SHP77 treated with DMSO at 0.1 percent for 48 hours (cell line): ENCODE measurements around the gene SSMEM1.
A peak's percentile ranks its signal among the peaks of the same experiment; 100 is the strongest.
"Not testable (repeated sequence)": the region's sequence is repeated elsewhere in the genome, so short reads cannot be mapped to it uniquely, and the experiment has no call there.

Experiments used
- DNase-seq: peaks from one replicate; lab custom pipeline; 2025; lab: John Stamatoyannopoulos, UW

The SSMEM1 gene, protein sequence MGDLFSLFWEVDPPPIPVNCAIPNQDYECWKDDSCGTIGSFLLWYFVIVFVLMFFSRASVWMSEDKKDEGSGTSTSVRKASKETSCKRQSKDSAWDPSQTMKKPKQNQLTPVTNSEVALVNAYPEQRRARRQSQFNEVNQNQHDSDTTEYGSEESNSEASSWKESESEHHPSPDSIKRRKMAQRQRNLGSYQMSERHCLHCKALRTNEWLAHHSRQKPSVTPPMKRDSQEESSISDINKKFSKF

GRCh38 chr7:130207642-130208041 lies at the start of gene SSMEM1:
Gene SSMEM1, plus strand, starts transcription at chr7:130207860. Its CDS starts 51 bp downstream, at chr7:130207911.
- DNase-seq = no peak

DNA sequence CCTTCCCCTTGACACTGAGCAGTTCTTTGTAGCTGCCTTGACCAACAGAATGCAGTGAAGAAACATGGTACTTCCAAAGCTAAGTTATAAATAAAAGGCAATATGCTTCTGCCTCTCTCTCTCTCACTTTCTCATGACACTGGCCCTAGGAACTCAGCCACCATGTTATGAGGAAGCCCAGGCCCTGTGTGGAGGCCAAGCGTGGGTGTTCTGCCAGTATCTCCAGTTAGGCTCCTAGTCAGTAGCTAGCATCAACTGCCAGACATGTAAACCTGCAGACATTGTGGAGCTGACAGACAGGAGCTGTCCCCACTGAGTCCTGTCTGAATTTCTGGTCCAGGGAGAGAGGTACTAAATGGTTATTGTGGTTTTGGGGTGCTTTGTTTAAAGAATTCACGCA lies 47.6 kb upstream of the SSMEM1 start:
- DNase-seq = no peak

DNA sequence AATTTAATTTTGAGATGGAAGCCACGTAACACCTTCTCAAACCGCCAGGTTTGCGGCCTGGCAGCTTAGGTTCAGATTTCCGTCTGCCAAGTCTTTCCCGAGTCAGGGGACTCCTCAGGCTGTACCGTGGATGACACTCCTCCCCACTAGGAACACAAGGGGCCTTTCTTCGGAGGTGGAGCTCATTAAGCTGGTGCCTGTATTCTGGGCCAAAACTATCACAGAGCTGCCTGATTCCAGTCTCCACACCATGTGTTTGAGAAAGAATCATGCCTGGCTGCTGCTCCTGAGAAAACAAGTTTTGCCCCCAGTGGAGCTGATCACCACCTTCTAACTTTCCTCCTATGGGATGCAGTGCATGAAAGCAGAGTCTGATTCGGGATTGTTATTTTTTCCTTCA lies 47.2 kb upstream of the SSMEM1 start:
- DNase-seq = no peak

DNA sequence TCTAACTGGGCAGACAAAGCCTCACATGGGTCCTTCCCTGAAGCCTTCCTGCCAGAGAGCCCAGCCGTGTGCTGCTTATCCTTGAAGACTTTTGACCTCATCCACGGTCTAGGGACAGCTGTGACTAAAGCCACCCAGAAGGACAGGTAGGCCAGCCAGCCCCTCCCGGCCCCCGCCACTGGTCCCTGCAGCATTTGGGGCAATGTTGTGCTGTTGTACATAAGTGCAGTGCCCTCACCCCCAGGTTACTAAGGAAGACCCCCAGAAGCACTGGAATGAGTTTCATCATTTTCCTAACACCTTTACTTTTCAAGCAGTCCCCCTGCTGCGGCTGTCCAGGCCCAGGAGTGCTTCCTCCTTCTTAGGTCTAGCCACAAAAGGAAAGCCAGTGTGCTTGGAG lies 45.5 kb upstream of the SSMEM1 start:
- no peak for DNase-seq

- no peak for DNase-seq
Observed at GRCh38 chr7:130174237-130174959, 33.3 kb upstream of the SSMEM1 start.

- no peak for DNase-seq
Observed at GRCh38 chr7:130178251-130178650, 29.4 kb upstream of the SSMEM1 start.

GRCh38 chr7:130179631-130180030 lies 28.0 kb upstream of the SSMEM1 start:
- DNase-seq = no peak

DNA sequence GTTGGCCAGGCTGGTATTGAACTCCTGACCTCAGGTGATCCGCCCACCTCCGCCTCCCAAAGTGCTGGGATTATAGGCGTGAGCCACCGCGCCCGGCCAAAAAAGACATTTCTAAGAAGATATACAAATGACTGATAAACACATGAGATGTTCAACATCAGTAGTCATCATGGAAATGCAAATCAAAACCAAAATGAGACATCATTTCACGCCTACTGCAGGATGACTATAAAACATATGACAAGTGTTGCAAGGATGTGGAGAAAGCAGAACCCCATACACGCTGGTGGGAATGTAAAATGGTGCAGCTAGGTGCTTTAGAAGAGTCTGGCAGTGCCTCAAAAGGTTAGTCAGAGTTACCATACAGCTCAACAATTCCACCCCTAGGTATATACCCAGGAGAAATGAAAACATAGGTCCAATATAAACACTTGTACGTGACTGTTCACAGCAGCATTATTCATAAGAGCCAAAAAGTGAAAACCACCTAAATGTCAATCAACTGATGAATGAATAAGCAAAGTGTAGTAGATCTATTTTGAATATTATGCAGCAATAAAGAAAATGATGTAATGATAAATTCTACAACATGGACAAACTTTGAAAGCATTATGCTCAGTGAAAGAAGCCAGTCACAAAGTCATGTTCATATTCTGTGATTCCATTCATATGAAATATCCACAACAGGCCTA lies 26.9 kb upstream of the SSMEM1 start:
- no peak for DNase-seq

DNA sequence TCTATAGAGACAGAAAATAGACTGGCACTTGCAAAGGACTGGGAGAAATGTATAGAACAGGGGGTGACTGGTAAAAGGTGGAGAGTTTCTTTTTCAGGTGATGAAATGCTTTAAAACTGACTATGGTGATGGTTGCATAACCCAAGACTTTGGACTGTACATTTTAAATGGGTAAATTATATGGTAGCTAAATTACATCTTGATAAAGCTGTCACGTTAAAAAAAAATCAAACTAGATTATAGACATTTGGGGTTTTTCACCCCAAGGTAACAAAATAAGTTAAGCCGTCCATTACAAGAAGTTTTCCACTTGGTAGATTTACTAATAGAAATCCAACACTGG lies 26.4 kb upstream of the SSMEM1 start:
- DNase-seq = no peak

GRCh38 chr7:130182990-130183389 lies 24.7 kb upstream of the SSMEM1 start:
- DNase-seq = no peak

DNA sequence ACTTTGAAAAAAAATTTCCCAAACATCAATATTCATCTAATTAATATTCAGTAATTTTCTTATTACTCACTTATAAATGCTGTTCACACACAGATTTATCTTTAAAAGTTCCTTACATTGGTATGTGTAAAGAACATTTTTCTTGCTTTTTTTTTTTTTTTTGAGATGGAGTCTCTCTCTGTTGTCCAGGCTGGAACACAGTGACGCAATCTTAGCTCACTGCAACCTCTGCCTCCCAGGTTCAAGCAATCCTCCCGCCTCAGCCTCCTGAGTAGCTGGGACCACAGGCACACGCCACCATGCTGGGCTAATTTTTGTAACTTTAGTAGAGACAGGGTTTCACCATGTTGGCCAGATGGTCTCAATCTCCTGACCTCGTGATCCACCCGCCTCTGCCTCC lies 23.3 kb upstream of the SSMEM1 start:
- DNase-seq = not testable (repeated sequence)

GRCh38 chr7:130187360-130187759 lies 20.3 kb upstream of the SSMEM1 start:
- DNase-seq = no peak

GRCh38 chr7:130189343-130189742 lies 18.3 kb upstream of the SSMEM1 start:
- no peak for DNase-seq

- no peak for DNase-seq
Observed at GRCh38 chr7:130191791-130192190, 15.9 kb upstream of the SSMEM1 start.

GRCh38 chr7:130195396-130195795 lies 12.3 kb upstream of the SSMEM1 start:
- no peak for DNase-seq

DNA sequence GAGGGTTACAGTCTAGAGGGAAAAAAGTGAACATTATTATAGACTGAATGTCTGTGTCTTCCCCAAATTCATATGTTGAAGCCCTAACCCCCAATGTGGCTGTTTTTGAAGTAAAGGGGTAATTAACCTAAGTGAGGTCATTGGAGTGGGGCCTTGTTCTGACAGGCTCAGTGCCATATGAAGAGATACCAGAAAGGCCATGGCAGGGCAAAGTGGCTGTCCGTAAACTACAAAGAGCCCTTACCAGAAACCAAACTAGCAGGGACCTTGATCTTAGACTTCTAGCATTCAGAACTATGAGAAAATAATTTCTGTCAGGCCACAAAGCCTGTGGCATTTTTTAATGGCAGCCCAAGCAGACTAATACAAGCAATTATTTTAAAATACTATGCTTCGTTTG lies 11.2 kb upstream of the SSMEM1 start:
- no peak for DNase-seq

DNA sequence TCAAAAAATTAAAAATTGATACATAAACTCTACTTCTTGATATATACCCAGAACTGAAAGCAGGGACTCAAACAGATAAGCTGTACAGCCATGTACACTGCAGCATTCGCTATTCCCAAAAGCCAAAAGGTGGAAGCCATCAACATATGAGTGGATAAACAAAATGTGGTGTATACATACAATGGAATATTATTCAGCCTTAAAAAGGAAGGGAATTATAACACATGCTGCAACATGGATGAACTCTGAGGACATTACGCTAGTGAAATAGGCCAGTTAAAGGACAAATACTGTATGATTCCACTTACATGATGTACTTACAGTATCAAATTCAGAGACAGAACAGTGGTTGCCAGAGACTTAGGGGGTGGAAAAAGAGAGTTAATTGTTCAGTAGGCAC lies 10.6 kb upstream of the SSMEM1 start:
- no peak for DNase-seq

- DNase-seq = no peak
Observed at GRCh38 chr7:130201796-130202195, 5.9 kb upstream of the SSMEM1 start.

DNA sequence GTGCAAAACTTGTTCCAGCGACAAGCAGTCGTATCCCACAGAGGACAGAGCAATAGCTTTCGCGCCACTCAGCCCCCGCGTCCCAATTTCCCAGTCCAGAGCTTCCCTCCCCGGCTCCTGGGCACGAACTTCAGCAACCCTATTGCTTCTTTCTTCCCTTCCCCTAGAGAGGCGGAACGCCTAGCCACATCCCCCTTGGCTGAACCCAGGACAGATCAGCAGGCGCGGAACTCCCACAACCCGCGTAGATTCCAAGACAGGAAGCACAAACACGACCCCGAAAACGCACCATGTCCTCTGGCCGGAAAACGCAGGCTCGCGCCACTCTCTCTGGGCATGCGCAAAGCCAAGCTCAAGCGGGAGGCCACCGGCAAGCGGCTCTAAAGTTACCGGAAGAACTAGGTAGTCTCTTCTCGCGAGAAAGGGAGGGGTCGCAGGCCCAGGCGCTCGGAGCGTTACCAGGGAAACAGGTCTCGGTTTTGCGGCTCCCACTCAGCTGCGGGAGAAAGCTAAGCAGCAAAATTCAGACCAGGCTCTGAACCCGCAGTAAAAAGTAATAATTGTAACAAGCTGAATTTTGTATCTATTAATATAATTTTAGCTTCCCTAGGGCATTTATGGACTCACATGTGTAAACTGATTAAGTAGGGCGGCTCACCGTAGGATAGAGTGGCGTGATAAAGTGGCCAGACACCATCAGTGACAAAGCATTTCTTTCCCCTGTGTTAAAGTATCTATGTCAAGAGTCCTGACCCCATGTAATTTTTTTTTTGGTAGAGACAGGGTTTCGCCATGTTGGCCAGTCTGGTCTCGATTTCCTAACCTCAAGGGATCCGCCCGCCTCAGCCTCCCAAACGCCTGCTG lies 2.3 kb upstream of the SSMEM1 start, which contains the start of gene TMEM209:
TSS of gene TMEM209 (minus strand) at position 323 of the 864 bp plus-strand sequence. CDS start at position 292, 31 bp downstream.
- peak; percentile 96 for DNase-seq

DNA sequence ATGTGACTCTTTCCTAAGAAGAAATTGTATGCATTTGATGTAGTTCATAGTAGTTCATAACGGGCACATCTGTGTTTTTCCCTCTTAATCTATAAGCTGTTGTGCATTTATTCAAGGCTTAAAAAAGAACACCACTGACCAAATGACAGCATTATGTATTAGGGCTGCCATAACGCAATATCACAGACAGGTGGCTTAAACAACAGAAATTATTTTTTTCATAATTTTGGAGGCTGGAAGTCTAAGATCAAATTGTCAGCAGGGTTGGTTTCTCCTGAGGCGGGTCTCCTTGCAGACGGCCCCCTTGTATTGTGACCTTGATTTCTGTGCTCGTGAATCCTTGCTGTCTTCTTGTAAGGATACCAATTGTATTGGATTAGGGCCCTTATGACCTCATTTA lies 627 bp upstream of the SSMEM1 start:
- DNase-seq = no peak

DNA sequence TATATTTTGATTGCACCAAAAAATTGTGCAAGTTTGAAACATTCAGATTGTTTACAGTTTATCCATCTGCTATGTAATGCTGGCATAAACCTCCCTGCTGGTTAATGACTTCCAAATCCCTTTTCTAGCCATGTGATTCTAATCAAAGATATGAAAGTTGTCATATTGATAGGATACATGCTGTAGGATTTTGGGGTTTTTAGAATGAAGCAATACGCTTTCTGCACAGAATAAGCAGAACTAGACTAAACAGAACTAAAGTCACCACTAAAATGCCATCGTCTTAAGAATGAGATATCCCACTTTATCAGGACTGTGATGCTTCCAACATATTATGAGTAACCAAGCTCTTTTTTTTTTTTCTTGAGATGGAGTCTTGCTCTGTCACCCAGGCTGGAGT lies 856 bp downstream of the SSMEM1 start:
- DNase-seq = no peak
